ENCODE measurements around the gene CAB39.

Gene CAB39

DNA sequence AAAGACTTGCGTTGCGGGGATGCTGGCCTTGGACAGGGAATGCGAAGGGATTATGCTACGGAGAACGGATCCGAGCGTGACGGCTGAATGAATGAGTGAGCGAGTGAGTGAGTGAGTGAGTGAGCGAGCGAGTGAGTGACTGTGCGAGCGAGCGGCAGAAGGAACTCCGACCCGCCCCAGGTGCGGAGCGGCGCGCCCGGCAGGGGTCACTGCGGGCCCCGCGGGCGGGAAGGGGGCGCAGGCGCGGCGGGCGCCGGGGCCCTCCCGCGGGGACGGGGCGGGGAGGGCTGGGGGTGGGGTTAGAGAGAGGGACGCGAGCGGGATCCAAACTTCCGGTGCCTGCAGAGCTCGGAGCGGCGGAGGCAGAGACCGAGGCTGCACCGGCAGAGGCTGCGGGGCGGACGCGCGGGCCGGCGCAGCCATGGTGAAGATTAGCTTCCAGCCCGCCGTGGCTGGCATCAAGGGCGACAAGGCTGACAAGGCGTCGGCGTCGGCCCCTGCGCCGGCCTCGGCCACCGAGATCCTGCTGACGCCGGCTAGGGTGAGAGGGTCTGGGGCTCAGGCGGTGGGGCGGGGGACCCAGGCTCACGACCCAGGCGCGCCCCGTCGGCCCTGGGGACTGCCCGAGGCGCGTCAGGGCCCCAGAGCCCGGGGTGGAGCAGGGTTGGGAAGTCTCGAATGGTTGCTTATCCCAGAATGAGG lies 152.1 kb downstream of the CAB39 start, which contains the start of gene ITM2C:
Gene ITM2C (plus strand): TSS at position 338 of the 702 bp plus-strand sequence. CDS start 84 bp downstream, at position 422.
- DNase-seq, result peak; percentile 41 to 76 (median 59)

DNA sequence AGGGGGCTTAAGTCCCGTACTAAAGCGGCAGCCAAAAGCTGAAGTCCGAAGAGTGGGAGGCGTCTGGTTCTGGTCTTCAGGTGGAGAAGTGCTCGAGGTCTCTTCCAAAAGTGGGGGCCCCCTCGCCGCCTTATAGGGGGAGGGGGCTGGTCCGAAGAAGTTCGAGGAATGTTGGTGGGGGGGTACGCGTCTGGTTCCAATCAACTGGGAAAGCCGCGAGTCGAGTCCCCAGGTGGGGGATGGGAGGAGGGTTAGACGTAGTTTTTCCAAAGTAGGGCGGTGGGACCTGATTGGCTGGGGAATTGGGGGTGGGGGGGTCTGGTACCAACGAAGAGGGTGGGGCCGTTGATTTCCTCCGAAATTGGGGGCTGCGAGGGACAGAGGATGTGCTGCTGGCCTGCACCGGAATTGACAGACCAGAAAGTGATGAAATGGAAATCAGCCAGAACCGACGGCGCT lies 152.7 kb downstream of the CAB39 start:
- no peak for DNase-seq

DNA sequence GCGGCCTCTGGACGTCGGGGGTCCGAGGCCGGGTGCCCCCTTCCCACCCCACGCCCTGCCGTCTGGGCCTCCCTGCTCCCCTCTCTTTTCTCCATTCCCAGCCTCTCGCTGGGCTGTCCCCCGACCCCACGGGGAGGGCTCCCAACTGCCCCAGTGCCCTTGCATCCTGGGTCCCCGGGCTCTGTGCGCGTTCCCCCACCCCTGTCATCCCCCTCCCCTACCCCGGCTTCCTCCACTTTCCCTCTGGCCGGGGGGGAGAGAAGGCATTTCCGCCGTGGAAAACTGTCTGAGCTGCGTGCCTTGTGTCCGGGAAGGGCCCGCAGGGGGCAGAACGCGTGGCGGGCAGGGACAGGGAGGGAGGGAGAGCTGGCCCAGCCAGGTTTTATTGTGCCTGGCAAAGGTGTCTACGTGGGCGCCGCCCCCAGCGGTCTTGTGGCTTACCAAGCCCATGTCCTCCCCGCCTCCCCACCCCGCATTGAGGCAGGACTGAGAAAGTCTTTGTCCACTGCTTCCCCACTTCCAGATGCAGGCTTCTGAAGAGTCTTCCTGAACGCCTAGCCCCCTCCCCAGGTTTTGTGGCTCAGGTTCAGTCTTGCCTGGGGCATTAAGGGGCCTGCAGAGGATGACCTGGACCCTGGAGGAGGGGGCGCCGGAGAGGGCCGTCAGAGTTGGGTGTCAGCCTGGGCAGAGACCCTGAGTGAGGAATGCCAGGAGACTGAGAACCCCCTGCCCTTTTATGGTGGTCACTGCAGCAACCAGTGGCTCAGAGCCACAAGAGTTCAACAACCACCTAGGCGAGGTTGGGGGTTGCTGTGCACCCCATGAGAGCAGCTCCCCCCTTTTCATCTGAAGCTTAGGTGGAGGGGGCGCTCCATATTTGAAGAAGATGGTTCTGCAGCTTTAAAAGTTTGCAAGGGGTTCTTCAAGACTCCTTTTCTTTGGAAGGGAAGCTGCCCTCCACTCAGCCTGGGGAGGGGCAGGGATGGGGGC lies 153.4 kb downstream of the CAB39 start:
- peak in 1 of 4 experiments; percentile 17 for DNase-seq

DNA sequence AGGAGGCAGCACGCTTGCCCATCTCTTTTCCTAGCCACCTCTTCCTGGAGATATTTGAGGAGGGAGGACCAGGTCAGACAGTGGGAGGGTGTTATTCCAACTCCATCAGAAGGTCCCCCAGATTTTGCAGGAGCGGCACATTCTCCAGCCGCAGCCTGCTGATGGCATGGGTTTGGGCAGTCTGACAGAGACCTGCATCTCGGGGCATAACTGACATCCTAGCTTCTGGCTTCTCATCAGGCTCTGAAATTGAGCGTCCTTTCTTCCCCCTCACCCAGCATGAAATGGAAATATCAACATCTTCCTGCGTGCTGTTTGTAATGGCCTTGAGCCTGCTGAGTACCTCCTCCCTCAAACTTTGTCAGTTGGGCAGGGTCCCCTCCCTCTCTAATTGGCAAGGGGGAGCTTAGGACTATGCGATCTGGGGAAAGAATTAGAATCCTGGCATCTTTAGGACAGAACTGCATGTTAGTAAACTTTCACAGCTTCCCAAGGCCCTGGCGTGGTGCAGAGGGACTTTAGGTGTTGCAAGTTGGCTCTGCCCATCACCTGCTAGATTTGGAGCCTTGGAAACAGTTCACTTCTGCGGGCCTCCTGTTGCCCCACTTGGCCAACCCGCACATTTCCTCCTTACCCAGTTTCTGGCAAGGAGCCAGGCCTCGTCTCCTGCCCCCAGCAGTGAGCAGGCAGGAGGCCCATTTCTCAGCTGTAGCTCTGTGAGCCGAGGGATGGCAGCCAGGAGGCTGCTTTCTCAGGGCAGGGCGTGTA lies 154.3 kb downstream of the CAB39 start:
- DNase-seq, result peak; percentile 27 to 55 (median 43)

DNA sequence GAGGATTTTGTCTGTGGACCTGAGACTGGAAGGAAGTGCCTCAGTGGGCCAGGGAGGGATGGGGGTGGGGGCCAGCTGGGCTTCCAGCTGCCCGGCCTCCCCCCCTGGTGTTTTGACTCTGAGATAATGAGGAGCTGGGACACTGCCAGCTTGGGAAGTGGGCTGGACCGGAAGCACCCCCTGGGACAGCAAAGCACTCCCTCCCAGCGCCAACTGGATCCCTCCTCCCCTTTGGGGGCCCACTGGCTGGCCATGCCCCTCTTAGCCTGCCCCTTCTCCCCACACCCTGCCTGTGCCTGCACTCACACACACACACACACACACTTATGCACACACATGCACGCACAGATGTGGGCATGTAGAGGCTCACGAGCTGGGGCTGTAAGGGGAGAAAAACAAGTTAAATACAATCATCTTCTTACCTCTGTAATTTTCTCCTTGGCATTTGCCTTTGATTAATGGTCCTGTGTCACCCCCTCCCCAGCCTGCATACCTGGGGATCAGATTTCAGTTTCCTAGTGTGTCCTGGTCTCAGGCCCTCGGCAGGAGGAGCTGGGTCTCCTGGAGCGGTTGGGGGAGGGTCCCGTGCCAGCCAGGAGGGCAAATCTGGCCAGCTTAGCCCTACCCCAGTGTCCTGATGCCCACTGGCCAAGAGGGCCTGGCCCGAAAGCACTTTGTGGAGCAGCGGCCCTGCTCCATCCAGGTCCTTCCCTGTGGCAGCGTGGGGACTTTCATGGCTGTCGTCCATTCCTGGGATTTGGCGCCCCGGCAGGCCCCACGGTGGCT lies 155.7 kb downstream of the CAB39 start:
- DNase-seq, result no peak

DNA sequence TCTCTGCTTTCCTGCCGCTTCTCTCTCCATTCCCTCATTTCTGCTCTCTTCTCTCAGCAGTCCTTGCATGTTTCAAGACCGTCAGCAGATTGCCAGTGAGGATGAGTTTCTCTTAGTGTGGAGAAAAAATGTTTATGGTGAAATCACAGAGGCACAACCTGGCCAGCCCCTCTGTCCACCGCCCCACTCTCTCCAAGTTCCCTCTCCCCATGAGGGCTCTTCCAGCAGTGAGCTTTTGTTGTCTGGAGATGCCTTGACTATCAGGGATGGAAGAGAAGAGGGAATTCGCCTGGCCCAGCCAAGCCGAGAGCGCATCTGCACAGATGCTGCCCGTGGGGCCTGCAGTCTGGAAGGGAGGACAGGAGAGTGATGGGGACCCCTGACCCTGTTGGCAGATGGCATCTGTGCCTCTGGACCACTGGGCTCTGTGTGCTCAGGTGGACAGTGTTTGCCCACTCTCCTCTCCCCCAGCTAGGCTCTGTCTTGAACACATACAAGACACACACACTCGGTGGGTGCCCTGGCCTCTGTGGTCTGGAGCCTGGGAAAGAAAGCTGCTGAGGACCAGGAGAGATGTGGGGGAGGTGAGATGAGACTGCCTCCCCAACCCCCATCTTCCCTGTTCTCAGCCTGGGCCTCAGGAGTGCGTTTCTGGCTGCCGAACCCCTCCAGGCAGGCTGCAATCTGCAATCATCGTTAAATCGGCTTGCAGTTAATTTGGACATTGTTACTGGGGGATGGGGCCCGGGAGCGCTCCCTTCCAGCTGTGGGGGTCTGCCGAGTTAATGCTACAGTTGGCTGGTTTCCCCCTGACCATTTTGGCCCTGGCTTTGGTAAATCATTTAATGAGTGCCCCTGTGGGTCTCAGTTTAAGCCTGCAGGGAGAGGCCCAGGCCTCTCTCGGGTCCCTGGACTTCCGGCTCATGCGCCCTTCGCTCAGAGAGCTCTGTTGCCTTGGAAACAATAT lies 156.6 kb downstream of the CAB39 start:
- DNase-seq, result no peak

DNA sequence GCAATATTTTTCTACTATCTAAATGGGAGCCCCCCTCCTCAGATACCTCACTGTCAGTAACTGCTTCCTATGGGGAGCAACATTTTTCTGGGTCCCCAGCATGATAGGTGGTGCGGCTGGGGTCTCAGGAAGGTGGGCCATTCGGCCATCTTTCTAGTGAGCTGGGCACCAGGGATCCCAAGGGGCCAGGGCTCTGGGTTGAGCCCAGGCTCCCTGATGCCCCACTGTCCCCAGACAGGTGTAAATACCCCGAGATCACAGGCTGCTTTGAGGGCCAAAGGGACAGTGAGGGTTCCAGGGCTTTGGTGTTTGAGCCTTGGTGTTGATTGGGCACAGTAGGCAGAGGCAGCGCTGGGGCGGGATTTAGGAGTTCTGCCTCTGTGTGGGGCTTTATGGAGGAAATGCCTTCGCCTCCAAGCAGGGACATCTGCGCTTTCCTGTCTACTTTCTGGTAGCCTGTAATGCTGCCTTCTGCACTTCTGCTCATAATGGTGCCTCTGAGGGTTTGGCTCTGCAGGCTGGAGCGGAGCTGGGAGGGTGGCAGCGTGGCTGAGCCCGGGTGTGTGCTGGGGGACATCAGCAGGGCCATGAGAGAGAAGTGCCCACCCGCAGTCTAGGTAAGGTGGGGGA lies 157.4 kb downstream of the CAB39 start:
- DNase-seq, result peak in 2 of 4 experiments; percentile 27 to 36

Data from suppressor macrophage (primary cell).